Chondrocyte (in vitro differentiated cells): Measurements from ENCODE around the gene FARP1. TPM values are rescaled to one million over a fixed set of nuclear protein-coding genes. Genes with fewer than 3 reads are reported as not detected.

ENCODE experiments used
- DNase-seq: peaks from one replicate; pipeline ENCODE4 v3.0.0; 2021; ENCODE audit warnings: mixed read lengths, low spot score
- H3K27ac Mint-ChIP-seq: one replicate; pipeline ENCODE4 v1.8.0; 2021; ENCODE audit warnings: mild to moderate bottlenecking, moderate library complexity, mixed read lengths; ENCODE audit not compliant: unreplicated experiment
- H3K27me3 Mint-ChIP-seq: 2 replicates; pipeline ENCODE4 v1.8.0; 2021; ENCODE audit warnings: low read depth, mixed read lengths
- H3K36me3 Mint-ChIP-seq: 2 replicates; pipeline ENCODE4 v1.8.0; 2021; ENCODE audit warnings: low read depth, mixed read lengths
- H3K4me1 Mint-ChIP-seq: 2 replicates; pipeline ENCODE4 v1.8.0; 2021; ENCODE audit warnings: low read depth, mild to moderate bottlenecking, mixed read lengths
- H3K4me3 Mint-ChIP-seq: one replicate; pipeline ENCODE4 v1.8.0; 2021; ENCODE audit warnings: mild to moderate bottlenecking, moderate library complexity, mixed read lengths; ENCODE audit not compliant: unreplicated experiment
- H3K9me3 Mint-ChIP-seq: 2 replicates; pipeline ENCODE4 v1.8.0; 2021; ENCODE audit warnings: low read depth, mixed read lengths
- total RNA-seq: library from RNA; stranded (reverse); gene quantifications from 3 replicates; pipeline ENCODE4 v1.2.1, GENCODE V29; 2021
- TF ChIP-seq, protein P1 (sequence below): fragments of 200-600 bp; sonication (generic); IDR thresholded peaks from 2 replicates; pipeline ENCODE4 v1.5.0; 2021; ENCODE audit warnings: antibody characterized with exemption, mild to moderate bottlenecking, moderate library complexity

The FARP1 gene
- total RNA-seq, 1 donor from 2014 or later: 331 TPM

DNA sequence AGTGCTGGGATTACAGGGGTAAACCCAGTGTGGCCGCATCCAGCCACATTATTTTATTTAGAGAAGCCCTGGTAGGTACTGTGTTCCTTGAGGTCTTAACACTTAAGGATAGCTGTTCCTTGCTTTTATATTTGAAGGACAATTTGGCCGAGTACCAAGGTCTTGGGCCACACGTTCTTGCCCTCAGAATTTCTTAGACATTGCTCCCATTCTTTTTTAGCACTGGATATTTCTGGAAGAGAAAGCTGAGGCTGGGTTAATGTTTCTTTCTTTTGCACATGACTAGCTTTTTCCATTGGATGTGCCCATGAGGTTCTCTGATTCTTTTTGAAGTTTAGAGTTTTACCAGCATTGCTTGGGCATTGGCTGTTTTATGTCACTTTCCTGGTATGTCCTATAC lies 39.7 kb downstream of the FARP1 start:
- no peak for DNase-seq
- no peaks in the 10 kb centered on the region for H3K9me3 Mint-ChIP-seq
- H3K4me3 Mint-ChIP-seq: no peak overlapping the region
- TF ChIP-seq, protein P1, sequence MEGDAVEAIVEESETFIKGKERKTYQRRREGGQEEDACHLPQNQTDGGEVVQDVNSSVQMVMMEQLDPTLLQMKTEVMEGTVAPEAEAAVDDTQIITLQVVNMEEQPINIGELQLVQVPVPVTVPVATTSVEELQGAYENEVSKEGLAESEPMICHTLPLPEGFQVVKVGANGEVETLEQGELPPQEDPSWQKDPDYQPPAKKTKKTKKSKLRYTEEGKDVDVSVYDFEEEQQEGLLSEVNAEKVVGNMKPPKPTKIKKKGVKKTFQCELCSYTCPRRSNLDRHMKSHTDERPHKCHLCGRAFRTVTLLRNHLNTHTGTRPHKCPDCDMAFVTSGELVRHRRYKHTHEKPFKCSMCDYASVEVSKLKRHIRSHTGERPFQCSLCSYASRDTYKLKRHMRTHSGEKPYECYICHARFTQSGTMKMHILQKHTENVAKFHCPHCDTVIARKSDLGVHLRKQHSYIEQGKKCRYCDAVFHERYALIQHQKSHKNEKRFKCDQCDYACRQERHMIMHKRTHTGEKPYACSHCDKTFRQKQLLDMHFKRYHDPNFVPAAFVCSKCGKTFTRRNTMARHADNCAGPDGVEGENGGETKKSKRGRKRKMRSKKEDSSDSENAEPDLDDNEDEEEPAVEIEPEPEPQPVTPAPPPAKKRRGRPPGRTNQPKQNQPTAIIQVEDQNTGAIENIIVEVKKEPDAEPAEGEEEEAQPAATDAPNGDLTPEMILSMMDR: no peak
- peaks cover 87% of the 10 kb centered on the region for H3K4me1 Mint-ChIP-seq
- H3K36me3 Mint-ChIP-seq: peaks cover 3% of the 10 kb centered on the region
- no peaks in the 10 kb centered on the region for H3K27me3 Mint-ChIP-seq
- H3K27ac Mint-ChIP-seq: peak overlapping the region; percentile 86

DNA sequence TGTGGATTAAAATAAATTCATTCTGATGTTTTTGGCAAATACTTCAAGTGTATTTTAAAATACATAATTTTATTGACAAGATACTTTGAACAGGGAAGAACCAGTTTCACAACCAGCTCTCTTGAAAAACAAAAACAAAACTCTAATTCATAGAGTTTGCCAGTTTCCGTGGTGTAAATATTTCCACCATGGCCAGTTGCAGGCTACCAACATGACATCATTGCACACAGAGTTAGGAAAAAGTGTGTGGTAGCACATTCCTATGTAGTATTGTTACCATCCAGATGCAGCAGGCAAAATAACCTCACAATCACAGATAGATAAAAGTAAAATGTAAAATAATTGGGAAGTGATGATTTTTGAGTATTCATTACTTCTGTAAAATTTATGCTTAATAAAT lies 41.9 kb downstream of the FARP1 start:
- Mint-ChIP-seq H3K9me3 (no peaks in the 10 kb centered on the region), H3K4me1 (peaks cover 96% of the 10 kb centered on the region), H3K36me3 (peaks cover 2% of the 10 kb centered on the region), H3K27ac (peak overlapping the region; percentile 82), H3K27me3 (no peaks in the 10 kb centered on the region), H3K4me3 (no peak overlapping the region)
- TF ChIP-seq, protein P1: no peak
- no peak for DNase-seq

DNA sequence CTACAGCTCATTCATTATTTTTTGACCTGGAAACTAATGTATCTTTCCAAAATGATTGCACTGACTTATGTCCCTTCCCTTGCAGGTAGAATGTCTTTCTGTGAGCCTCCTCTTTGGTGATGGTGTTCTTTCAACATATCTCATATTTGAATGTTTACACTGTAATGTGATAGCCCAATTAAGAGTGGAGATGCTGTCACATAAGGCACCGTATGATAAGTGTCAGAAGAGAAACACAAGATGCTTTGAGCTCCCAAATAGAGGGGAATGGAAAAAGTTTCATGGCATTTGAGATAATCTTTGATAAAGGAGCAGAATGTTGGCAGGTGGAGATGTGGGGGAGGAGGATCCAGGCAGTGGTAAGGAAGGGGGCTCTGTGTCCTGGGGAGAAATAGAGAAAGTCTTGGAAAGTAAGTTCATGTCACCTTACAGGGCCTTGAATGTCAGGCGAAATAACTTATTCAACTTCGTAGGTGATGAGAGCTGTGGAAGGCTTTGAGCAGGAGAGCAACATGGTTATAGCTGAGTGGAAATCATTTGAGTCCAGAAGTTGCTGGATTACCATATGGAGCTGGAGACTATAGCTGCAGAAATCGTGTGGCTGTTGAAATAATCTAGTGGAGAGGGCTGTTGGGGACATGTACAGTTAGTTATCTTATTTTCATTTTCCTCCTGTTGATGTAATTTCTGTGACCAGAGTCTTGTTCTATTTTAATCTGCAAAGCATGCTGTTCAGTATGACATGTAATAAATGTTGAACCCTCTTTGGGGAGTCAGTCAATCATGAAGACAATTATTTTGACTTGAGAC lies 44.5 kb downstream of the FARP1 start:
- peak overlapping the region; percentile 33 for H3K4me3 Mint-ChIP-seq
- H3K27ac Mint-ChIP-seq: peak overlapping the region; percentile 90
- peaks cover 96% of the 10 kb centered on the region for H3K4me1 Mint-ChIP-seq
- H3K27me3 Mint-ChIP-seq: no peaks in the 10 kb centered on the region
- H3K36me3 Mint-ChIP-seq: no peaks in the 10 kb centered on the region
- no peaks in the 10 kb centered on the region for H3K9me3 Mint-ChIP-seq
- TF ChIP-seq, protein P1: no peak
- DNase-seq: no peak

DNA sequence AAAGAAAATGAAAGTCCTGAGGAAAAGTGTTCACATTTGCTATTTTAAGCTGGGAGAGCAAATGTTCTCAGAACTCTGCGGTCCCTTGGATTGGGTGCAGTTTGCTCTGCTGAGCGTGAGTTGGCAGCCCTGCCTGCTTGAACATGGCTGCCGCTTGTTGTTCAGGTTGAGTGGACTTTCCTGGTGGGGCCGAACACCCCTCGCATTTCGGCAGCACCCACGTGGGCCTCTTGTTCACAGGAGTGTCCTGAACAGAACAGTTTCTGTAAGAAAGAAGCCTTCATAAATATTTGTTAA lies 45.0 kb downstream of the FARP1 start:
- peaks cover 3% of the 10 kb centered on the region for H3K36me3 Mint-ChIP-seq

DNA sequence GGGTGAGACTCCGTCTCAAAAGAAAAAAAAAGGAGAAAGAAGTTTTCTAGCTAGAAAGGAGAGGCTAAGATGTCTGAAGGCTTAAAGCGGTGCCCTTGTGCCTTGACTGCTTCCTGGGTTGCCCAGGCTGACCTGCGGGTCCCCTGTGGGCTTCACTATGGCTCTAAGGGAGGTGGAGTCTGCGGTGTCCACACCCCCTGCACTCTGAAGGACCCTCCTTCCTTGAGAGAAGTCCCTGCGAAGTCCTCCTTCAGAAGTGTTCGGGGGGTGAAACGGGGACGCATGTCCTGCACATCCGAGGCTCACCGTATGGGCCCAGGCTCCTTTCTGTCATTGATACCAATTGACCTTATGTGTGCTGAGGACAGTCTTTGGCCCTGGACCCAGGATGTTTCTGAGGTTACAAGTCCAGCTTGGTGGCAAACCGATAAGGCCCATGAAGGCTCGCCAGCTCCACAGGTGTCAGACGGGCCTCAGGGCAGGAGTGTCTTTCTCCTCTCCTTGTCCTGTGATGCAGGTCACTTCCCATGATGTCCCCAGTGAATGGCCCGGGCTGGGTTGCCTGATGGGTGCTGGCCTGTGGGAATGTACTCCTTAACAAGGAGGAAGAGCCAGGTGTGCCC lies 45.8 kb downstream of the FARP1 start:
- DNase-seq: no peak
- Mint-ChIP-seq H3K27me3 (no peaks in the 10 kb centered on the region), H3K4me1 (peaks cover 94% of the 10 kb centered on the region), H3K36me3 (peaks cover 3% of the 10 kb centered on the region), H3K27ac (peak overlapping the region; percentile 90), H3K9me3 (no peaks in the 10 kb centered on the region), H3K4me3 (no peak overlapping the region)
- TF ChIP-seq, protein P1: no peak

More for the DNA sequence above, 45.0 kb downstream of the FARP1 start:
- peak overlapping the region; percentile 90 for H3K27ac Mint-ChIP-seq
- TF ChIP-seq, protein P1: no peak
- no peaks in the 10 kb centered on the region for H3K9me3 Mint-ChIP-seq
- H3K4me1 Mint-ChIP-seq: peaks cover 96% of the 10 kb centered on the region
- no peaks in the 10 kb centered on the region for H3K27me3 Mint-ChIP-seq
- no peak for DNase-seq
- H3K4me3 Mint-ChIP-seq: peak overlapping the region; percentile 33
